Transverse colon (tissue), 4 donors: ENCODE results near the gene FAM20A. TPM values are rescaled to one million over a fixed set of nuclear protein-coding genes. Genes with fewer than 3 reads are reported as not detected.

Experiments
- DNase-seq: peaks from one replicate; pipeline ENCODE4 v3.0.0-alpha.2; 2019
- H3K27ac ChIP-seq, 4 donors: fragments of 200-600 bp; sonication (generic); 2 replicates each; pipeline ENCODE4 v1.5.1; 2016 to 2018; ENCODE audit warnings: inconsistent platforms in 4 of 4
- H3K27me3 ChIP-seq: fragments of 200-600 bp; sonication (generic); 2 replicates; pipeline ENCODE4 v1.5.1; 2017; ENCODE audit warnings: inconsistent platforms
- H3K36me3 ChIP-seq, 4 donors: fragments of 200-600 bp; sonication (generic); 2 replicates each; pipeline ENCODE4 v1.5.1; 2017 to 2019; ENCODE audit warnings: inconsistent platforms in 4 of 4
- H3K4me1 ChIP-seq, 4 donors: fragments of 200-600 bp; sonication (generic); 2 replicates each; pipeline ENCODE4 v1.5.1; 2017 to 2020; ENCODE audit warnings: inconsistent platforms in 4 of 4
- H3K4me3 ChIP-seq, 4 donors: fragments of 200-600 bp; sonication (generic); 1 replicate in 1 of 4; 2 replicates in 3 of 4; pipeline versions ENCODE4 v1.5.1 to v1.6.1; 2017 to 2019; ENCODE audit warnings: inconsistent platforms in 4 of 4
- H3K9me3 ChIP-seq, 2 donors: fragments of 200-600 bp; sonication (generic); 2 replicates each; pipeline ENCODE4 v1.5.1; 2017 to 2019; ENCODE audit warnings: inconsistent platforms in 2 of 2
- EP300 ChIP-seq: sonication (generic); formaldehyde crosslinking; IDR thresholded peaks from one replicate; pipeline ENCODE4 v1.6.1; 2017; ENCODE audit warnings: antibody characterized with exemption, low read depth
- POLR2A ChIP-seq: fragments of 450-650 bp; IDR thresholded peaks from one replicate; pipeline ENCODE4 v1.6.1; 2016; ENCODE audit warnings: antibody characterized with exemption, mild to moderate bottlenecking, moderate library complexity
- POLR2AphosphoS5 ChIP-seq, 3 donors: sonication (generic); formaldehyde crosslinking; IDR thresholded peaks; one replicate each; pipeline ENCODE4 v1.6.1; 2016; ENCODE audit warnings: antibody characterized with exemption in 3 of 3
- WGBS, 2 donors: methylation state at CpG; one replicate each; pipeline ENCODE4 v1.1.5; 2018; ENCODE audit warnings: low coverage in 1 of 2; 5-methylcytosine and 5-hydroxymethylcytosine counted together
- in situ Hi-C, 4 donors: fragments of 200-750 bp; cut with MboI; loops; one replicate each; pipeline versions ENCODE4 v1.15.0 to v1.15.1; 2017; ENCODE audit warnings: low sequenced_read_pairs in 3 of 4, low pct_ligation_motif_present in 1 of 4, low pct_unique_long_range_greater_than_20kb in 1 of 4
- intact Hi-C: fragments of 100-400 bp; cut with DNase I; formaldehyde crosslinking; loops from one replicate; pipeline ENCODE4 v1.15.1; 2023; ENCODE audit warnings: low total_unique reads
- total RNA-seq, 4 donors: library from RNA; depleted of rRNA; stranded (reverse); fragments of >200 nt; gene quantifications; one replicate each; pipeline ENCODE4 v1.1.0, GENCODE V29; 2016
- TF ChIP-seq, protein P1 (sequence below), 5 experiments: fragments of 200-600 bp in 3 of 5; fragments of 450-650 bp in 2 of 5; sonication (generic) in 3 of 5; IDR thresholded peaks; 1 replicate in 2 of 5; 2 replicates in 3 of 5; pipeline ENCODE4 v1.5.1; 2016 to 2017; ENCODE audit warnings: antibody characterized with exemption in 5 of 5, inconsistent platforms in 3 of 5, mild to moderate bottlenecking in 2 of 5, moderate library complexity in 1 of 5

Gene FAM20A
- total RNA-seq, 4 donors from 2014 or later, result 1.5 to 4.1 (median 3.5) TPM

- intact Hi-C loops (no loop called here), in situ Hi-C loops (no loop called here)
- no peak for DNase-seq
- WGBS, 2 donors, result 13 to 25% methylated on average over 1 of the region's 1 CpG
- H3K4me3 ChIP-seq, result no peak overlapping the region
- H3K9me3 ChIP-seq, result no peaks in the 10 kb centered on the region
- no peaks in the 10 kb centered on the region for H3K27me3 ChIP-seq
- H3K36me3 ChIP-seq, result no peaks in the 10 kb centered on the region
- H3K4me1 ChIP-seq, result no peaks in the 10 kb centered on the region
- H3K27ac ChIP-seq, result no peak overlapping the region
- no peak for TF ChIP-seq POLR2A
- no peak for TF ChIP-seq POLR2AphosphoS5 (IDR thresholded peaks at IDR 0.05)
Observed at GRCh38 chr17:68559316-68559715, 41.9 kb downstream of the FAM20A start.

DNA sequence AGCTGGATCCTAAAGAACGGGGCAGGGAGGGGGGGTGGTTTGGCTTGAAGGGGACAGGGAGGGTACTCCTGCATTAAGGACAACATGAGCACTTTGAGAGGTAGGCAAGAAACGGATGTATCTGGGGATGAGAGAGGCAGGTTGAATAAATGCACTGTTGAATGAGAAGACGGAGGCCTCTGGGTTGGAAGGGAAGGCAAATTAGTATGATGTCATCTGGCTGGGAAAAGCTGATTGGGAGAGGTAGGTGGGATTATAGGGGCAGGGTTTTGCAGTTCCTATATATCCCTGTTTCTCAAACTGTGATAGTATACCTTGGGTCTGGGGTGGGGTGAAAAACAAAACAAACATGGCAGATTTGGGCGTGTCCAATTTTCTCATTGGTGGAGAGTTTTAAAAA, 44.6 kb downstream of the FAM20A start:
- H3K9me3 ChIP-seq, result no peaks in the 10 kb centered on the region
- H3K4me1 ChIP-seq, result no peaks in the 10 kb centered on the region
- no peak overlapping the region for H3K27ac ChIP-seq
- no peak overlapping the region for H3K4me3 ChIP-seq
- H3K36me3 ChIP-seq, result no peaks in the 10 kb centered on the region
- 83 to 97% methylated on average over 4 of the region's 4 CpGs for WGBS, 2 donors
- in situ Hi-C loops (no loop called here), intact Hi-C loops (no loop called here)
- H3K27me3 ChIP-seq, result no peaks in the 10 kb centered on the region
- DNase-seq, result no peak
- TF ChIP-seq, protein P1, sequence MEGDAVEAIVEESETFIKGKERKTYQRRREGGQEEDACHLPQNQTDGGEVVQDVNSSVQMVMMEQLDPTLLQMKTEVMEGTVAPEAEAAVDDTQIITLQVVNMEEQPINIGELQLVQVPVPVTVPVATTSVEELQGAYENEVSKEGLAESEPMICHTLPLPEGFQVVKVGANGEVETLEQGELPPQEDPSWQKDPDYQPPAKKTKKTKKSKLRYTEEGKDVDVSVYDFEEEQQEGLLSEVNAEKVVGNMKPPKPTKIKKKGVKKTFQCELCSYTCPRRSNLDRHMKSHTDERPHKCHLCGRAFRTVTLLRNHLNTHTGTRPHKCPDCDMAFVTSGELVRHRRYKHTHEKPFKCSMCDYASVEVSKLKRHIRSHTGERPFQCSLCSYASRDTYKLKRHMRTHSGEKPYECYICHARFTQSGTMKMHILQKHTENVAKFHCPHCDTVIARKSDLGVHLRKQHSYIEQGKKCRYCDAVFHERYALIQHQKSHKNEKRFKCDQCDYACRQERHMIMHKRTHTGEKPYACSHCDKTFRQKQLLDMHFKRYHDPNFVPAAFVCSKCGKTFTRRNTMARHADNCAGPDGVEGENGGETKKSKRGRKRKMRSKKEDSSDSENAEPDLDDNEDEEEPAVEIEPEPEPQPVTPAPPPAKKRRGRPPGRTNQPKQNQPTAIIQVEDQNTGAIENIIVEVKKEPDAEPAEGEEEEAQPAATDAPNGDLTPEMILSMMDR (IDR thresholded peaks at IDR 0.05), result no peak
- TF ChIP-seq POLR2AphosphoS5 (IDR thresholded peaks at IDR 0.05), result no peak

GRCh38 chr17:68544111-68544915, 56.9 kb downstream of the FAM20A start:
- WGBS, 2 donors, result 63 to 73% methylated on average over 11 to 12 of the region's 12 CpGs

GRCh38 chr17:68542698-68543463, 58.3 kb downstream of the FAM20A start:
- no peak overlapping the region for H3K27ac ChIP-seq
- H3K9me3 ChIP-seq, result no peaks in the 10 kb centered on the region
- TF ChIP-seq EP300 (no peak), POLR2AphosphoS5 (IDR thresholded peaks at IDR 0.05) (no peak), POLR2A (no peak)
- TF ChIP-seq, protein P1 (IDR thresholded peaks at IDR 0.05), result no peak
- H3K36me3 ChIP-seq, result no peaks in the 10 kb centered on the region
- in situ Hi-C loops, result loop anchor here in 3 of 4 donors (25.0 kb wide), 1 partner anchor 694 kb away; the partner anchor contains the start of gene ABCA10 (in 3 of the 3)
- no peaks in the 10 kb centered on the region for H3K27me3 ChIP-seq
- intact Hi-C loops, result no loop called here
- H3K4me3 ChIP-seq, result no peak overlapping the region
- 98 to 100% methylated on average over 5 to 13 of the region's 13 CpGs for WGBS, 2 donors
- H3K4me1 ChIP-seq, result no peaks in the 10 kb centered on the region
- no peak for DNase-seq

More at GRCh38 chr17:68544111-68544915, 56.9 kb downstream of the FAM20A start:
- Histone ChIP-seq H3K9me3 (no peaks in the 10 kb centered on the region), H3K27me3 (no peaks in the 10 kb centered on the region), H3K27ac (no peak overlapping the region), H3K4me1 (no peaks in the 10 kb centered on the region), H3K36me3 (no peaks in the 10 kb centered on the region), H3K4me3 (no peak overlapping the region)
- TF ChIP-seq POLR2AphosphoS5 (IDR thresholded peaks at IDR 0.05) (no peak), POLR2A (no peak), EP300 (no peak)
- TF ChIP-seq, protein P1 (IDR thresholded peaks at IDR 0.05), result no peak
- DNase-seq, result no peak
- intact Hi-C loops, result no loop called here
- in situ Hi-C loops, result loop anchor here in 3 of 4 donors (25.0 kb wide), 1 partner anchor 693 kb away; the partner anchor contains the start of gene ABCA10 (in 3 of the 3)
